Erythroblast (primary cell): ENCODE data around the gene SLC43A1.
"Not testable (repeated sequence)": the region's sequence is repeated elsewhere in the genome, so short reads cannot be mapped to it uniquely, and the experiment has no call there.

ENCODE experiments used
- DNase-seq, 2 experiments: peaks; one replicate each; lab custom pipeline; 2025; lab: John Stamatoyannopoulos, UW
- GATA1 ChIP-seq: IDR thresholded peaks from 2 replicates; pipeline ENCODE4 v1.6.1; 2011; ENCODE audit warnings: low read depth, mild to moderate bottlenecking, control low read depth, low read length, moderate library complexity
- POLR2A ChIP-seq: IDR thresholded peaks from 2 replicates; pipeline ENCODE4 v1.6.1; 2011; ENCODE audit warnings: mild to moderate bottlenecking, low read length

SLC43A1 gene

GRCh38 chr11:57460758-57461749 lies 54.4 kb downstream of the SLC43A1 start:
- no peak for DNase-seq
- no peak for TF ChIP-seq POLR2A
- TF ChIP-seq GATA1 = no peak

- DNase-seq = peak; percentile 65 to 76
- no peak for TF ChIP-seq POLR2A
- TF ChIP-seq GATA1 = no peak
Measured at GRCh38 chr11:57460022-57460757, 55.3 kb downstream of the SLC43A1 start, which contains the start of gene RTN4RL2. Gene RTN4RL2 (plus strand): TSS chr11:57460528. CDS start chr11:57460866, 338 bp downstream.

DNA sequence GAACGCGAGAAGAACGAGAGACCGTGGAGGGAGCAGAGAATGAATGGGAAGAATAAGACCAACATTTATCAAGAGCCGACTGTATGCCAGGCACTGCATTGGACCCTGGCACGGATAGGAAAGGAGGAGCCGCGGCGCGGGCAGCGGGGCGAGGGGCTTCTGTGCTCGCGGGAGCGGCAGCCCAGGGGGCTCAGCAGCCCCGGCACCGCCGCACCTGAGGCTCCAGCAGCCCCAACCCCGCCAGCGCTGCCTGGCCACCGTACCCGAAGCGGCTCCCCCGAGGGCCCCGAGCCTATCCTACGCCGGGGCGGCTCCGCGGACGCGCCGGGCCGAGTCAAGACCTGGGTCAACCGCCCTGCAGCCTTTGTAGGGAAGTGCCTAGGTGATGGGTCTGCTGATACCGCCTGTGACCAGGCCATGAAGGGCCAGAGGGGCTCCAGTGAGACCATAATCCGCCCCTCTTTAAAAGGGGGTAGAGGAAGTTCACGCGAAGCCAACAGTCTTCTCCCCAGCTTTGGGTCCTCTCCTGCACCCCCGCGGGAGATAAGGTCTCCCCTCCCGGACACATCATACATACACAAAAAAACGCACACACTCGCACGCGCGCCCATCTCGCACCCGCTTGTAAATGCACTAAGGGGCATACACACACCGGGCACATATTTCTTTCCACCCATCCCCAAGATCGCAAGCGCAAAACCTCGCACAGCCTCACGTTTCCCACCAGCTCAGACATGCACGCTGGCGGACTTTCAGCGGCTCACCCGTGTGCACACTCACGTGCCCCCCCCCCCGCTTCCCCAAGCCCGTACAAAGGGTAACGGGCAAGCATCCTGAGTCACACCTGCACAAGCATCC lies 56.1 kb downstream of the SLC43A1 start:
- TF ChIP-seq GATA1 (no peak), POLR2A (no peak)
- peak; percentile 51 to 64 for DNase-seq

DNA sequence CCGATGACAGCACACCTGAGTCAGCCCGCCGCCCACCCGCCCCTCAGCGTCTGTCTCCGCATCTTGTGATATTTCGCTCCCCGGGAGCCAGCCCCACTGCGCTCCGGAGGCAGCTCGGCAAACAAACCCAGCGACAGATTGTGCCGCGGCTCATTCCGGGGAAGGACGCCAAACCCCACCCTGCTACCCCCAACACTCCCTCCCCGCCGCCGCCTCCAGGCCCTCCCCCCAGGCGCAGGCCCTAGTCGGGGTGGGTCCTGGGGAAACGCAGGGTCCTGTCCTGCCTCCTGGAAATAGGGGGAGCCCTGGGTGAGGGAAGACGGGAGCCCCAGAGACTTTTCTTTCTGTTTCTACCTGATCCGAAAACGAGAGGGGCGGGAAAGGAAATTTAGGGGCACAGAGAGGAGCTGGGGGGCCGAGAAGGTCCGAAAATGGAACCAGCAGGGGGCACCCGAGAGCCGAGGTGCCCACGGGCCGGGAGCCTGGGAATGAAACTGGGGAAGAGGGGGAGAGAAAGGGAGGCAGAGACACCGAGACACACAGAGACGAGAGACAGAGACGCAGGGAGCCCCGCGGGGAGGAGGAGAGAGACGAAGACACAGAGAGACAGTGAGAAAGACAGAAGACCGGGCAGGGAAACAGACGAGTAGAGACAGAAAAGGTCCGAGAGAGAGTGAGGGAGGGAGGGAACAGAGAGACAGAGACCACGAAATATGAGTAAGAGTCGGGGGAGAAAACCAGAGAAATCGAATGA lies 56.9 kb downstream of the SLC43A1 start:
- TF ChIP-seq GATA1 (no peak), POLR2A (no peak)
- peak; percentile 65 to 79 for DNase-seq

DNA sequence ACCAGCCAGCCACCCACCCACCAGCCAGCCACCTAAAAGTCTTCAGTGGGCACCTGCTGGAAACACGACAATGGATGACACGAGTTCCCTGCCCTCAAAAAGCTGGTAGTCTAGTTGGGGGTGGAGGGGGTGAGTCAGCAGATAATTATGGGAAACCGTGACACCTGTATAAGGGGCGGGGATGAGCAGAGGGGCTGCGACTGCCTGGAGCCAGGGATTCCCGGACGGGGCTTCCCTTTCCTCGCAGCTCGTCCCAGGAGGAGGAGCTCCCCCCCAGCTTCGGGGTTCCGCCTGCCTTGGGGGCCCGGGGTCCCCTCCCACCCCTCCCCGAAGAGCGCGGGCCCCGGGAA lies 57.5 kb downstream of the SLC43A1 start:
- TF ChIP-seq POLR2A = no peak
- DNase-seq = peak in 1 of 2 experiments; percentile 54

DNA sequence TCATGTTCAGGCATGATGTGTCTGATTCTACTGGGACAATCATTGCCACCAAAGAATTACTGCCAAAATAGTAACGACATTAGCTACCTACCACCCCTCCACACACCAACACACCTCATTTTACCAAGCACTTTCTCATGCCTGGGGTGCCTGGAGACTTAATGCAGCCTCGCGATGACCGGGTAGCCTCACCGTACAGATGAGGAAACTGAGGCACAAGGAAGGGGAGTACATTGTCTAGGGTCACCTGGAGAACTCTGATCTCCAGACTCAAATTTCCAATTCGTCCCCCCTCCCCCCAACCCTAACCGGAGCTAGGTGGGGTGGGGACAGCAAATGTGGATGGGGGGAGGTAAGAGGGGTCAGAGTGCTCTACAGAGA lies 57.9 kb downstream of the SLC43A1 start:
- TF ChIP-seq POLR2A (no peak), GATA1 (no peak)
- no peak for DNase-seq

- TF ChIP-seq GATA1 = no peak
- TF ChIP-seq POLR2A = no peak
- peak; percentile 81 to 90 for DNase-seq
Measured at GRCh38 chr11:57456960-57457642, 58.4 kb downstream of the SLC43A1 start.

GRCh38 chr11:57453543-57454177 lies 61.8 kb downstream of the SLC43A1 start:
- DNase-seq = no peak
- TF ChIP-seq POLR2A (no peak), GATA1 (no peak)

DNA sequence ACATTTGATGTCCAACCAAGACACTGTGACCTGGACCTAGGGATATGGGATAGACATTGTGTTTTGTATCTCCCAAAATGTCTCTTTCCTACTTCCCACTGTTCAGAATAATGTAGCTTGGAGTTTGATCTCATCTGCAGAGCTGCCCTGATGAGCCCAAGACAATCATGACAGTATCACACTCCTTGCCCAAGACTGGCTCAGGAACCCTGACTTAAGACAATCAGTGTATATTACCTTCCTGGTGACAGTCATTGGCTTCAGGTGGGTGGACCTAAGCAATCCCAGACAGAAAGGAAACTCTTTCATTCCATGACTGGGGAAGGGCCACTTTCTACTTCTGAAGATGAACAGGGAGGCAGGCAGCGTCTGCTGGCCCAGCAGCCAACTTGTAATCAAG lies 69.4 kb downstream of the SLC43A1 start:
- TF ChIP-seq GATA1 = no peak
- no peak for TF ChIP-seq POLR2A
- no peak for DNase-seq

DNA sequence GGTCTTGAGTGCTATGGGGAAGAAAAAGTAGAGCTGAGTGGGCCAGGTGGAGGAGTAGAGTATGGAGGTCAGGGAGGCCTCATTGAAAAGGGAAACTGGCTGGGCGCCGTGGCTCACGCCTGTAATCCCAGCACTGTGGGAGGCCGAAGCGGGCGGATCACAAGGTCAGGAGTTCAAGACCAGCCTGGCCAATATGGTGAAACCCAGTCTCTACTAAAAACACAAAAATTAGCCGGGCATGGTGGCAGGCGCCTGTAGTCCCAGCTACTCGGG lies 70.4 kb downstream of the SLC43A1 start:
- DNase-seq = not testable (repeated sequence)

DNA sequence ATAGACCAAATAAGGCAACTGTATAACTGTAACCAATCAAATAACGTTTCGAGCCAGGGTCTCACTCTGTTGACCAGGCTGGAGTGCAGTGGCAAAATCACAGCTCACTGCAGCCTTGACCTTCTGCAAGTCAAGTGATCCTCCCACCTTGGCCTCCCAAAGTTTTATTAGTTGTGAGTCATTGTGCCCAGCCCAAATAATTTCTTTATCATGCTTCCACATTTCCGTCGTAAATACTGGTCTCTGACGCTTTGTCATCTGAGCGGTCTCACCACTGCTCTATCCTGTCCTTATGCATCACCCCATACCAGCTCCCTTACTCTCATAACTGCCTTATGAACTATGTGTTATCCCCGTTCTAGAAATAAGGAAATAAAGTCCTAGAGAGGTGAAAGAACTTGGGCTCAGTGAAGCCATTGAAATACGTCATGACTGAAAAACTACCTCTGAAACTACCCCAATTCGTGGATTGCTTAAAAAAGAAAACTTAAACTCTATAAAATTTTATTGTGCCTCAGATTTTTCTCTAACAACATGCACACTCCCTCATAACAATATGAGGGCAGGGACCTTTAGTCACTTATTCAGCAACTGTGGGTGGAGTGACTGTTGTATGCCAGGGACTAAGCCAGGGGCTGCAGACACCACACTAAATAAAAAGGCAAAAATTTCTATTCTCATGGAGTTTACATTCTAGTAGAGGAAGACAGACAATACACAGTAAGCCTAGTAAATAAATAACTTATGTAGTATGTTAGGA lies 71.0 kb downstream of the SLC43A1 start:
- no peak for TF ChIP-seq POLR2A
- TF ChIP-seq GATA1 = no peak
- DNase-seq = peak in 1 of 2 experiments; percentile 25
